Measurements from ENCODE around the gene FNBP1. TPM values are rescaled to one million over a fixed set of nuclear protein-coding genes. Genes with fewer than 3 reads are reported as not detected.
"Not testable (repeated sequence)": the region's sequence is repeated elsewhere in the genome, so short reads cannot be mapped to it uniquely, and the experiment has no call there.

The FNBP1 gene
- total RNA-seq, 4 donors from 2014 or later, result 29.7 to 62.3 (median 40.0) TPM

- whole genome bisulfite sequencing, 2 donors, result 68 to 71% methylated on average over 8 of the region's 8 CpGs
- TF ChIP-seq POLR2A (IDR thresholded peaks at IDR 0.05) (no peak), CTCF (IDR thresholded peaks at IDR 0.05) (no peak)
Observed at GRCh38 chr9:129898185-129898584, 144.8 kb downstream of the FNBP1 start.

GRCh38 chr9:129897263-129897662 is 145.7 kb downstream of the FNBP1 start:
- intact Hi-C loops (cut with DNase I; ENCODE audit: low total_unique reads), result no loop called here
- no peak for DNase-seq (ENCODE audit: low spot score in 2 of 2)
- no peak for TF ChIP-seq POLR2A (IDR thresholded peaks at IDR 0.05)
- no peak for TF ChIP-seq CTCF (IDR thresholded peaks at IDR 0.05)
- H3K4me3 ChIP-seq (ENCODE audit: low read depth, poor library complexity, severe bottlenecking), result no peak overlapping the region
- WGBS, 2 donors, result 95 to 96% methylated on average over 6 of the region's 6 CpGs

More at GRCh38 chr9:129898185-129898584, 144.8 kb downstream of the FNBP1 start:
- H3K4me3 ChIP-seq (ENCODE audit: low read depth, poor library complexity, severe bottlenecking), result no peak overlapping the region
- DNase-seq (ENCODE audit: low spot score in 2 of 2), result no peak
- intact Hi-C loops (cut with DNase I; ENCODE audit: low total_unique reads), result no loop called here

GRCh38 chr9:129895376-129896268 is 147.4 kb downstream of the FNBP1 start:
- WGBS, 2 donors, result 88% methylated on average over 17 of the region's 17 CpGs
- no peak for DNase-seq (ENCODE audit: low spot score in 2 of 2)
- intact Hi-C loops (cut with DNase I; ENCODE audit: low total_unique reads), result no loop called here
- no peak overlapping the region for H3K4me3 ChIP-seq (ENCODE audit: low read depth, poor library complexity, severe bottlenecking)
- TF ChIP-seq POLR2A (IDR thresholded peaks at IDR 0.05), result no peak
- TF ChIP-seq CTCF (IDR thresholded peaks at IDR 0.05), result no peak

- TF ChIP-seq CTCF (IDR thresholded peaks at IDR 0.05), result no peak
- TF ChIP-seq POLR2A (IDR thresholded peaks at IDR 0.05), result no peak
- 60 to 69% methylated on average over 9 of the region's 9 CpGs for WGBS, 2 donors
- H3K4me3 ChIP-seq (ENCODE audit: low read depth, poor library complexity, severe bottlenecking), result no peak overlapping the region
- DNase-seq (ENCODE audit: low spot score in 2 of 2), result no peak
- intact Hi-C loops (cut with DNase I; ENCODE audit: low total_unique reads), result no loop called here
Observed at GRCh38 chr9:129894120-129894823, 148.7 kb downstream of the FNBP1 start.

- H3K4me3 ChIP-seq (ENCODE audit: low read depth, poor library complexity, severe bottlenecking), result no peak overlapping the region
- no peak for DNase-seq (ENCODE audit: low spot score in 2 of 2)
- intact Hi-C loops (cut with DNase I; ENCODE audit: low total_unique reads), result no loop called here
- WGBS, 2 donors, result 85 to 93% methylated on average over 4 of the region's 4 CpGs
- TF ChIP-seq POLR2A (IDR thresholded peaks at IDR 0.05) (no peak), CTCF (IDR thresholded peaks at IDR 0.05) (no peak)
Observed at GRCh38 chr9:129891569-129891968, 151.4 kb downstream of the FNBP1 start.

GRCh38 chr9:129890718-129891299 is 152.2 kb downstream of the FNBP1 start:
- WGBS, 2 donors, result 77 to 83% methylated on average over 14 of the region's 14 CpGs
- H3K4me3 ChIP-seq (ENCODE audit: low read depth, poor library complexity, severe bottlenecking); DNase-seq (ENCODE audit: low spot score in 2 of 2); intact Hi-C loops (cut with DNase I; ENCODE audit: low total_unique reads): not testable (repeated sequence)

Measured in lower leg skin (tissue), 4 donors.